GM18870 (cell line): Measurements from ENCODE around the gene FAM124B.
"Not testable (repeated sequence)": the region's sequence is repeated elsewhere in the genome, so short reads cannot be mapped to it uniquely, and the experiment has no call there.

ENCODE experiments used
- ATAC-seq: cut with Tn5 transposase; IDR thresholded peaks from one replicate; pipeline ENCODE4 v1.9.1; 2021; ENCODE audit warnings: moderate library complexity; ENCODE audit not compliant: unreplicated experiment

FAM124B gene

GRCh38 chr2:224413381-224413780 is 11.5 kb upstream of the FAM124B start:
- no peak for ATAC-seq

DNA sequence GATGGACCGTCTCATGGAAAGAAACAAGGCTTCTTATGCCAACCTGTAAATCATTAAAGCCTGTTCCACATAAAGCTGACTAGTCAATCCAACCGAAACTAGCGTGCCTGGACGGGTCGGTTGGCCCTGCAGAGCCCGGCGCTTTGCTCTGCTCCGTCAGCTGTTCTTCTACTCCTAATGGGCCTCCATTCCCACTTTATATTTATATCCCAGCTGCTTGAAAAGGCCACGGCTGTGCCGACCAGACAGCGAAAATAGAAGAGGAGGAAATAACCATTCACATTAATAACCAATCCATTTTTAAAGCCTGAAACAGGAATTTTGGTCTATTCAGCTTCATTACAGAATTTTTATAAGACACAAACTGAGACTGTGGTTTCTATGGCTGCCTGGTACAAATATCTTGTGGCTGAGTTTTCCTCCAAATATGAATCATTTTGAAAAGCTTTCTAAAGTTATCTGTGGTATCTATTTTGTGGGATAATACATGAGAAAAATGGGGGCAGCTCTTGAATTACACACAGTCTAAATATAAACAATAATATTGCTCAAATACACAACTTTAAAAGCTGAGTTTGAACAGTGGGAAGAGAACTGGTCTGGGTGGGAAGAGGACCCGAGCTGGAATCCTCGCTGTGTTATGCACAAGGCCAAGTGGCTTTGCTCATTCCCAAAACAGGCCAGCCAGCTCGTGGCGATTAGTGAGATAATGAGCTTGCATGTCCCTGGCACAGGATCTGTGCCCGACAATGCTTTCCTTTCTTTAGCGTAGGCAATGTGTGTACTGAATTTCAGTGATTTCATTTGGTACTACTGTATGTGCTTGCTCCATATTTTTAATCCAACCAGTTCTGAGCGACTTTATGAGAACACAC is 10.5 kb upstream of the FAM124B start:
- no peak for ATAC-seq

GRCh38 chr2:224410946-224411561 is 9.1 kb upstream of the FAM124B start:
- ATAC-seq: no peak

- ATAC-seq: no peak
Measured at GRCh38 chr2:224408676-224409075, 6.8 kb upstream of the FAM124B start.

DNA sequence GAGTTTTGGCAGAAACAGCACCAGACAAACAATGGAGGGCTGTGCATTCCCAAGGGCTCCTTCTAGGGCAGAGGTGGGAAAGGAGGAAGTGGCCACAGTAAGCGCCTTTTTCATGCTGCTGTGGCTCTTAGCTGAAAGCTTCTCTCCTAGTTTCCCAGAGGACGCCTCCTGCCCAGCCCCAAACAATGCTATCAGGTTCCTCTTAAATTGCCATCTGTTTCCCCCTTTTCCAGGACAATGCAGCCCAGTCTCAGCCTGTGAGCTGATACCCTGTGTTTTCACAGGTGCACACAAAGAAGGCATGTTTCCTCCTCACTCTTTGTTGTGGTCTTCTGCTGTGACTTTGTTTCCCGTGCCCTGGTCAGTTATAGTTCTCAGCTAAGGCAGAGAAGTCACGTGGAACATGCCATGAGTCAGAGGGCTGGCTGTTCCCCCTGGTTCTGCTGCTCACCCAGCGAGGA is 5.4 kb upstream of the FAM124B start:
- no peak for ATAC-seq

DNA sequence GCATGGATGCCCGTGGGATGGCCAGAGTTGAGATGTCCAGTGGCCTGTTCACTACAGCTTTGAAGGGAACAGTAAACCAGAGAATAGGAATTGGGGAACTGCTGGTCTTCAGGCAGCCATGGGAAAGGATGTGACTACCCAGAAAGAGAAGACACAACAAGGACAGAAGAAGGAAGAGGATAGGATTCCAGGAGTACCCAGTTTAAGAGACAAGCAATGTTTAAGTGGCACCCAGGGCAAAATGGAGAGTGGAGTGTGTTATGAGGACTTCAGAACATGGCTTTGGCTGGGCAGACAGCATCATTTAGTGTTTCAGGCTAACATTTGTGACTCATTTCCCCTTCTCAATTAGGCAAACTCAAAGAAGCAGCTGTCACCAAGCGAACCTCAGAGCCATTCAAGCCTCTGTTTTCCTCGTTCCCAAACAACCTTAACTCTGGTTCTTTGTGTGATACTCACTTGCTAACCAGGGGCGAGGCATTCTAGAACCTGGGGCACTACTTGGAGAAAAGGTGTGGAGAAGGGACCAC is 4.0 kb upstream of the FAM124B start:
- ATAC-seq: no peak

GRCh38 chr2:224405412-224405811 is 3.5 kb upstream of the FAM124B start:
- ATAC-seq: no peak

DNA sequence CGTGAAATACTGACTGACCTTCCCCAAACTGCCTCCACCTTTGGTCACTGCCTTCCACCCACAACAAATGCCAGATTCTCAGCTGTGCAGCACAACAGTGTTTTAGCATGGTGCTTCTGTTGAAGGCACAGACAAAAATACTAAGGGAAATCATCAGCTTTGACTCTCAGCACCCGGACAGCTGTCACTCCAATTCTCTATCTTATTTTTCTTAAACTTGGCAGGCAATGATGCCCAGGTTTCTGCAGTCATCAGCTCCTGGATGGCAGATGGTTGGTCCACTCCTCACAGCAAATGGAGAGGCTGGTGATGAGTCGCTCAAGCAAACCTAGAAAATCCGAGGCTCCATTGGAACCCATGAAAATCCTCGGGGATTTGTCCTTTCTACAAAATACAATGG is 2.9 kb upstream of the FAM124B start:
- no peak for ATAC-seq

DNA sequence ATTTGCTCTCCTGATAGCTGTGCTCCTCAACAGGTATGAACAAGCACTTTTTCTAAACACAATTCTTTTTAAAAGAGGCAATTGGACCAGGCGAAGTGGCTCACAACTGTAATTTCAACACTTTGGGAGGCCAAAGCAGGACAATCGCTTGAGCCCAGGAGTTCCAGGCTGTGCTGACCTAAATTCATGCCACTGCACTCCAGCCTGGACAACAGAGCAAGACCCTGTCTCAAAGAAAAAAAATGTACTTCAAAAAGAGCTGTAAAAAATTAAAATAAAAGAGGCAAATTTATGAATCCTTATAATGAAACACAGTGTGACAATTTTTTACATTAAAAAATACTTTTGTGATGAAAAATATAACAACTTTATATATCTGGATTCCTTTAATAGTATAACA is 1.8 kb upstream of the FAM124B start:
- ATAC-seq: no peak

GRCh38 chr2:224400886-224401632 is 848 bp downstream of the FAM124B start:
- ATAC-seq: no peak

- no peak for ATAC-seq
Measured at GRCh38 chr2:224400174-224400810, 1.6 kb downstream of the FAM124B start.

DNA sequence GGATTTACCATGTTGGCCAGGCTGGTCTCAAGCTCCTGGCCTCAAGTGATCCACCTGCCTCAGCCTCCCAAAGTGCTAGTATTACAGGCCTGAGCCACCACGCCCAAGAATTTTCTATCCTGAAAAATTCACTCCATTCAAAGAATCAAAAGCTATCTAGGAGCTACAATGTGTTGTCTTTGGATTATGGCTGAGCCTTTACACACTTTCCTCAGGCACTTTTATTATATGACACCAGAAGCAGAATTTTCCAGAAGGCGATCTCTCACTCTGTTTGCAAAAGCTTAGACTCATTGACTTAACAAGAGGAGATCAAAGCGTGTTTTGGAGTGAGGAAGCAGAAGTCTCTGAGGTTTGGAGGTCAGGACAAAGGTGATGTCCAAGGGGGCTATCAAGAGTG is 3.6 kb downstream of the FAM124B start:
- no peak for ATAC-seq

DNA sequence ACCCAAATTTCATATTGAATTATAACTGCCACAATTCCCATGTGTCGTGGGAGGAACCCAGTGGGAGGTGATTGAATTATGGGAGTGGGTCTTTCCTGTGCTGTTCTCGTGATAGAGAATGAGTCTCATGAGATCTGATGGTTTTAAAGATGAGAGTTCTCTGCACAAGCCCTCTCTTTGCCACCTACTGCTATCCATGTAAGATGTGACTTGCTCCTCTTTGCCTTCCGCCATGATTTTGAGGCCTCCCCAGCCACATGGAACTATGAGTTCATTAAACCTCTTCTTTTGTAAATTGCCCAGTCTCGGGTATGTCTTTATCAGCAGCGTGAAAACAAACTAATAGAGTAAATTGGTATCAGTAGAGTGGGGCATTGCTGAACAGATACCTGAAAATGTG is 4.8 kb downstream of the FAM124B start:
- ATAC-seq: not testable (repeated sequence)

- no peak for ATAC-seq
Measured at GRCh38 chr2:224395620-224396390, 6.1 kb downstream of the FAM124B start.

DNA sequence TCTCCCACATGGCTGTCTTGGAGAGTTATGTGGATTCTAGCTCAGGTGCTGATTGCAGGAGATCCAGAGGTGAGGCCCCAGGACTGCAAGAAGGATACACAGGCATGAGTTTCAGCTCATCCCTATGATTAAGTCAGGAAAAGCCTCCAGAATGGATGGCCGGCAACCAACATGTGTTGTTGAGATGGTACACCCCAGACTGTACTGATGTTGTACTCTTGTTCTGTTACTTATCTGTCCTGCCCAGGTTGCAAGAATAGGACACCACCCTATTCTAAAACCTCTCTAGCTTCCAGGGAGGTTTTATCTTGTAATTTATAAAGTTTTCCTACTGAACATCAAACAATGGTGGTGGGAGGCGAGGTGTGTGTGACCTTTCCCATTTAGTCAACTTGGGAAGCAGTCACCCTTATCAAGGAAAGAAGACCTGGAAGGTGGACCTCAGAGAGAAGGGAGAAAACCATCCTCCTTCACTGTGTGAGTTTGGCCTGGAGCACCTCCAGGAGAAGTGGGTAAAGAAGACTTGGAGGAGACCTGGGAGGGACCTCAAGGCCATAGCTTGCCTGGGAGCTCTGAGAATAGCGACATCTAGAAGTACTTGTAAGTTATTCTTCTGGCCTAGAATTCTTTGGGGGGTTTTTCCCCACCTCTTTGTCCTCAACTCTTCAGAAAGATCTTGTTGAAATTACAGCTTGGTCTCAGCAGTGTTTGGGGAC is 8.6 kb downstream of the FAM124B start:
- no peak for ATAC-seq

- ATAC-seq: no peak
Measured at GRCh38 chr2:224392545-224392944, 9.4 kb downstream of the FAM124B start.

- ATAC-seq: no peak
Measured at GRCh38 chr2:224389317-224389716, 12.6 kb downstream of the FAM124B start.

DNA sequence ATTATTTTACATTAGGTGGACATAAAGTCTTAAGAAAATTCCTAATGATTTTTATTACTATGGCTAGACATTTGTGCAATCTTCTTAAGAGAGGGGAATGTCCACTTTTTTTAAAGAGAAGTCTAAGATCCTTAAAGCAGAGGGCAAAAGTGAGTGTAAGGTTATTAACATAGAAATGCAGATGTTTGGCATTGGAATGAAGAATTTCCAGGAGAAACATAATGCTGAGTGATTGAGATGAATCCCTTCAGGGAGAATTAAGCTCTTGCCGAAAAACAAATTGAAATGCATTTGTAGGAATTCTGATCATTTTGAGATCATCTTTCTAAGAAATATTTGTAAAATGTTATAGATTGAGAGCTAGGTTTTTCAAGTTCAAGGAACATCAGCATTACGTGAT is 15.0 kb downstream of the FAM124B start:
- no peak for ATAC-seq

GRCh38 chr2:224382973-224383555 is 18.8 kb downstream of the FAM124B start:
- no peak for ATAC-seq
